Hindlimb muscle (tissue), 1 donor: ENCODE data around the gene GPC3. TPM values are rescaled to one million over a fixed set of nuclear protein-coding genes. Genes with fewer than 3 reads are reported as not detected.

Experiments used
- DNase-seq: peaks from one replicate; pipeline ENCODE4 v3.0.0-alpha.2; 2013
- polyA plus RNA-seq: library from polyadenylated mRNA; unstranded; fragments of 120-200 nt; gene quantifications from one replicate; pipeline ENCODE4 v1.2.1, GENCODE V29; 2013; ENCODE audit not compliant: insufficient read length

GPC3 gene
- polyA plus RNA-seq, 1 donor = 291 TPM

GRCh38 chrX:133593531-133593930 lies 391.9 kb downstream of the GPC3 start:
- DNase-seq = no peak

DNA sequence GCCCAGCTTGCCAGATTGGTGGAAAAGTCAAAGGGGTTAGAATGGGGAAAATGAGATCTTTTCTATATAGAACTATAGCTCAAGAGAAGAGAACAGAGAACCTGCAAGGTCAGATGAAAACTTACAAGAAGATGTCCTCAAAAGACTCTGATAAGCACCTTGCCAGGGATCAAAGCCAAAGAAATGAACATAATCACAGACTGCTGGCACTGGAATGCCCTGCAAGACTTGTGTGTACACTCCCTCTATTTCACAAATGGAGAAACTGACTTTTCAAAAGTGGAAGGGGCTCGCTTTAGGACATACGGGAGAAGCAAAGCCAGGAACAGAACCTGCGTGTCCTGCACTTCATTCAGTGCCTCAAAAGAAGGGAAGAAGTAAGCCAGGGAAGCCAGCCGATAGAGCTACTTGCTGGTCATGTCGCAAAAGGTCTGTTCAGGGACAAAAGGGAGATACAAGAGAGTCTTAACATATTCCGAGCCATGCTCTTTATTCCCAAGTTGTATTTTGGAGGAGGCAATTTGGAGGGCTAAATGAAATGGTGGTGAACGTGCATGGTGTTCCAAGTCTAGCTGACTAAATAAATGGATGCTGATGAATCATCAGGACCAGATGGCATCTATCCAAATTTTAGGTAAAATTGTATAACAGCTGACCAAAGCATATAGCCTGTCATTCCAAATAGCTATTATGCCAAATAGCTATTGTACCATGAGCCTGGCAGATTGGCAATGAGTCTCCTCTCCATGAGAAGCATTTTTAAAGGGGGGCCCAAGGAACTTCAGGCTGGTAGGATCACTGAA lies 394.5 kb downstream of the GPC3 start:
- no peak for DNase-seq

DNA sequence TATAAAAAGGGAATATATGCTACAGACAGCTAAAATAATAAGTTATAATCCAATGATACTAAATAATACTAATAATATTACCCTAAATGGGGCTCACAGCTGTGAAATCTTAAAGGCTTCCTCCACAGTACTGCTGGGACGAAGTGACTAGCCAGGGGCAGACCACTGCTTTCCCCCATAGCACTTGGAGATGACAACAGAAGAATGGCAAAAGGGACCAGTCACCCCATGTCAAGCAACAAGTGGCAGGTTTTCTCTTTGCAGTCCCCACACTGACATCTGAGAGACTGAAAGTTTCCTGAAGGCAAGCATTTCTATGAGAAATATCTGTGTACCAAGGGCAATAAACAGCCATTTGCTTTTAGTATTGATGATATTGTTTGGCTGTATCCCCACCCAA lies 396.6 kb downstream of the GPC3 start:
- DNase-seq = no peak

DNA sequence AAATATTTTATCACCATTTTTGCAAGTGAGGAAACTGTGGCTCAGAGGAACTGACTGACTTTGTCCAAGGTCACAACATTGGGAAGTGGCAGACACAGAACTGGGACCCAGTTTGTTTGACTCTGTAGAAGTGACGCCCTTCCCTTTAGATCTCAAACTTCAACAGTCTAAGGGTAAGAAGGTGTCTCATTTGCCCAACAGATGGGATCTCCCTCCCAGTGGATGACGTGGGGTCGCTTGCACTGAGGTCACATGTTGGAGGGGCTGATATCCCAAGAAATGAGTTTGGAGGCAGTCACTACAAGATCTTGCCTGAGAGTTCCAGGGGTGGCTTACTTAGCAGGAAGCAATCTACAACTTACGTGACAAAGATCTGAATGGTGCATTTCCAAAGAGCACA lies 397.6 kb downstream of the GPC3 start:
- no peak for DNase-seq

DNA sequence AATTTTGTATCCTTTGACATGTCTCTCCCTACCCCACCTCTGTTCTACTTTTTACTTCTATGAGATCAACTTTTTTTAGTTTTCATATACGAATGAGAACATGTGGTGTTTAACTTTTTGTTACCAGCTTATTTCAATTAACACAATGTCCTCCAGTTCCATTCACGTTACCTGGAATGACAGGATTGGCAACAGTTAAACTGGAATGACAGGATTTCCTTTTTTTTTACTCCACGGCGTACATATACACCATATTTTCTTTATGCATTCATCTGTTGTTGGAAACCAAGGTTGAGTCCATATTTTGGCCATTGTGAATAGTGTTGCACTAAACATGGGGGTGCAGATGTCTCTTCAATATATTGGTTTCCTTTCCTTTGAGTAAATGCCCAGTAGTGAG lies 398.3 kb downstream of the GPC3 start:
- no peak for DNase-seq

GRCh38 chrX:133586443-133586842 lies 399.0 kb downstream of the GPC3 start:
- DNase-seq = no peak

- DNase-seq = no peak
Measured at GRCh38 chrX:133583825-133584224, 401.6 kb downstream of the GPC3 start.

DNA sequence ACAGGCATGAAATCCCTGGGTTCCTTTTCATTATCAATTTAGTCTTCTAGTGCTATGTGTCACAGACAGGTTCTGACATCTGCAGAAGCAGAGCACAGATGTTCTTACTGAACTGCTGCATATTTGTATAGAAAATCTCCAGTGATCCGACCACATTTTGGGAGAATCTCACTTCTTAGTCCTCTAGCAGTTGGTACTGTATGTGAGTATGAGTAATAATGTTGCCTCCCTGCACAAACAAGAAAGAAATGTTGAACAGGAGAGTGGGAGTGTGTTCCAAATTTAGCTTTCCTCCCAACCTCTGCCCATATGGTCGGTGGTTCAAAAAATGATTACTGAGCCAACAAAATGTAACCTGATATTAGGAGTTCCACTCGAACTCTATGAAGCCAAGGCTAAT lies 404.8 kb downstream of the GPC3 start:
- DNase-seq = no peak

DNA sequence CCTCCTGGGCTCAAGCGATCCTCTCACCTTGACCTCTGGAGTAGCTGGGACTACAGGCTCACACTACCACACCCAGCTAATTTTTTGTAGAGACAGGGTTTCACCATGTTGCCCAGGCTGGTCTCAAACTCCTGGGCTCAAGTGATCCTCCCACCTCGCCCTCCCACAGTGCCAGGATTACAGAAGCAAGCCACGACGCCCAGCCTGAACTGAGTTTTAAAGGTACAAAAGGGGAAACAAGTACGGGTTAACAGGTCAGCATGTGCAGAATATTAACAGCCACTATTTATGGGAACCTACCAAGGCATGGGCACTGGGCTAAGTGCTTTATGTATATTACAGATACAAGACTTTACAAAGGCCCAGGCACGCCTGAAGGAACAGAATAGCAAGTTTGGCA lies 405.8 kb downstream of the GPC3 start:
- no peak for DNase-seq

- DNase-seq = no peak
Measured at GRCh38 chrX:133576876-133577275, 408.5 kb downstream of the GPC3 start.

DNA sequence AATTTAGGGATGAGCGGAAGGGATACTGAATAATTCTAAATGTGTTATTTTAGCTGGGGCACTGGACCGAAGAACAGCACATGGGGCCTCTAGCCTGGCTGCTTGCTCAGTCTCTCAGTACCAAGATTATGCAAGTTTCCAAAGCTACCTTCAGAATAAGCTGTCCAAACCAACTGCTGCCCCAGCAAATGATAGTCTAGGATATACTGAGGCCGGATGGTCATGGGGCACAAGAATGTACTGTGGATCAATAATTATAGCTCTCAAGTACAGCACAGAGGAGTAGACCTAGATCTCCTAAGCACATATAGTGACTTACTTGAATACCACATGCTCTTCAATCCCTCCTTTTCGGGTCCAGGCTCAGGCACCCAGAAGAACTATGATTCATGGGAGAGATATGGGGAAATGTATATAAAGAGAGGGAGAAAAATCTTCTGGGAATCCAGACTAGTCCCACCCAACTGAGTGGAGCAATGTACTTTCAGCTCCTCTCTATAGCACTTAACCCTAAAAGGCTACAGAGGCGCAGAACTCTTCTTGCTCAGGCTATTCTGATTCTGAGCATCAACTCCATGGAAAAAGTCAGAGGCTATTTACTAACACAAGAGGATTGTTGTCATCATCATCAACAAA lies 409.8 kb downstream of the GPC3 start:
- DNase-seq = no peak

GRCh38 chrX:133574716-133575115 lies 410.7 kb downstream of the GPC3 start:
- DNase-seq = no peak

- no peak for DNase-seq
Measured at GRCh38 chrX:133570549-133570948, 414.8 kb downstream of the GPC3 start.

- no peak for DNase-seq
Measured at GRCh38 chrX:133569217-133569616, 416.2 kb downstream of the GPC3 start.

GRCh38 chrX:133568109-133568508 lies 417.3 kb downstream of the GPC3 start:
- no peak for DNase-seq

DNA sequence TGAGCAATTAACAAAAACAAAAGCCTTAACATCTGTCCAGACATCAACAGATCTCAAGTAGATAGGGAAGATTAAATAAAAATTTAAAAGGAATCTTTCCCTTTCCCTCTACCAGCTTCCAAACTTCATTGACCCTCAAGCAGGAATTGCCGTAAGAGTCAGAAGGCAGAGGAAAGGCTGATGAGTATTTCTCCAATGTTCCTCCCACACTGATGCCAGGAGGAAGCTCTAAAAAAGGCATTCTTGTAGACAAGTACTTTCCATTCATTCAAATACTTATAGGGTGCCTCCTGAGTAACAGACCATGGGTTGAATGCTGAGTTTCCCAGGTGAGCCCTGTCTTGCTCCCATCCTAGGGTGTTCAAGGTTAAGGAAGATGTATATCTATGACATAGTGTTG lies 418.5 kb downstream of the GPC3 start:
- no peak for DNase-seq

DNA sequence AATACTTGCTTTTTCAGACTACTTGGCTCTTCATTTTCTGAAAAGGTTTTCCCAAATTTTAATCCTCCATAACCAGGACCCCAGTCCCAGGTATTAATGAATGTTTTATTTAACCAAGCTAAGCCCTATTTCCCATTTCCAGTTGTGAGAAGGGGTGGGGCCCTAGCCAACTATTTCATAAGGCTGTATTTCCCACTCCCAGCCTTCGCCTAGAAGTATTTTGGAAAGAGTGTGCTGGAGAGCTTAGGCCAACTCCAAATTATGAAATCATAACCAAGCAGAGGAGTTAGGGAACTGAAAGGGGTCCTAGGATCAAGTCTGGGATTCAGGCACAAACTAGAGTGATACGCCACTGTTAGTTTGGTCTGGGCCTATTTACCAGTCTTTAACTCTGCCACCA lies 421.7 kb downstream of the GPC3 start:
- no peak for DNase-seq

DNA sequence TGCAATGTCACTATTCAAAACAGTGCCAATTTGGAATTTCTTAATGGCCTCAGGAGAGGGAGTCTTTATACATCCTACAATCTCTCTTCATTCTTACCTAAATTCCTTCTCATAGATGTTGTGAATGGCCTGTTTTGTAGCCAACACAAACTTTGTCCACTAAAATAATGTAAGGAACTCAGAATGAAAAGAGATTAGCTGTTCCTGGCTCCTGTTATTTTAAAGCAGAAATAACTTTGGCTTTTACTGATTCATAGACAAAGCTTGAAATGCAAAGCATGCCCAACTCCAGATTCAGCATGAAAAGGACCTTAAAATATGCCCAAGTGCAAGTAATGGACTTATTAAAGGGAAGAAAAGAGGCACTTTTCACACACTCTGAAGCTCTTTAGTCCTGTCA lies 424.1 kb downstream of the GPC3 start:
- no peak for DNase-seq

- no peak for DNase-seq
Measured at GRCh38 chrX:133559909-133560308, 425.5 kb downstream of the GPC3 start.

DNA sequence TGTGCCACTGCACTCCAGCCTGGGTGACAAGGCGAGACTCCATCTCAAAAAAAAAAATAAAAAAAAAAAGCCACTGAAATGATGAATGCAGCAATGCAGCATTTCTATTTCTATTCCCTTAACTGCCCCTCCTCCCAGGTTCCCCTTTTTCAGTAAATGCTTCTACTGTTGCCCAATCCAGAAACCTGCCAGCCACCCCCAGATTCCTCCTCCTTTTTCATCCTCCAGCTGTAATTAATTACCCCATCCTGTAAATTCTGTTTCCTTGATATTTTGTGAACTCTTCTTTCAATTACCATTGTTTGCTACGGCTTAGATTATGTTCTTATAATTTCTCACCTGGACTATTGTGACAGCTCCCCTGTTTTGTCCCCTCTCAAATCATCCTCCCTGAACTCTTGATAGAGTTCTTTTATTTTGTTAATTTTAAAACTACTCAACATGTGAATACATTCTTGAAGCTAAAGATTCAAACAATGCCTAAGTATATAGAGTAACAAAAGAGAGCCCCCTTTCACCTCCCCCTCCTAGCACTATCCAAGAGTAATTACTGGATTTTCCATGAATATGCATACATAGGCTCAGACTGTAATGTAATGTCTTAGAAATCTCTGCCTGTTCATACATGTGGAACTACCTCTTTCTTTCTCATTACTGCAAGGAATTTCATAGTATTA lies 429.5 kb downstream of the GPC3 start:
- no peak for DNase-seq

GRCh38 chrX:133550665-133551485 lies 434.5 kb downstream of the GPC3 start:
- no peak for DNase-seq

- no peak for DNase-seq
Measured at GRCh38 chrX:133549295-133549933, 436.0 kb downstream of the GPC3 start.
